ENCODE results near the gene CORIN. TPM values are rescaled to one million over a fixed set of nuclear protein-coding genes. Genes with fewer than 3 reads are reported as not detected.

The CORIN gene
- total RNA-seq, 4 donors from 2014 or later, result 0.49 to 5.3 (median 4.4) TPM; not detected in 1

- TF ChIP-seq CTCF (IDR thresholded peaks at IDR 0.05; ENCODE audit: low read depth), result no peak
Observed at GRCh38 chr4:47690611-47691010, 147.3 kb downstream of the CORIN start.

- TF ChIP-seq CTCF (IDR thresholded peaks at IDR 0.05; ENCODE audit: low read depth), result no peak
Observed at GRCh38 chr4:47686294-47686872, 151.5 kb downstream of the CORIN start.

- no peak for TF ChIP-seq CTCF (IDR thresholded peaks at IDR 0.05; ENCODE audit: low read depth)
Observed at GRCh38 chr4:47675806-47676205, 162.1 kb downstream of the CORIN start.

GRCh38 chr4:47674144-47674543, 163.7 kb downstream of the CORIN start:
- no peak for TF ChIP-seq CTCF (IDR thresholded peaks at IDR 0.05; ENCODE audit: low read depth)

GRCh38 chr4:47672696-47673095, 165.2 kb downstream of the CORIN start:
- no peak for TF ChIP-seq CTCF (IDR thresholded peaks at IDR 0.05; ENCODE audit: low read depth)

- TF ChIP-seq CTCF (IDR thresholded peaks at IDR 0.05; ENCODE audit: low read depth), result no peak
Observed at GRCh38 chr4:47669946-47670345, 167.9 kb downstream of the CORIN start.

- no peak for TF ChIP-seq CTCF (IDR thresholded peaks at IDR 0.05; ENCODE audit: low read depth)
Observed at GRCh38 chr4:47668810-47669408, 169.0 kb downstream of the CORIN start.
